GM19328 (cell line): Measurements from ENCODE around the gene MPHOSPH8.
"Not testable (repeated sequence)": the region's sequence is repeated elsewhere in the genome, so short reads cannot be mapped to it uniquely, and the experiment has no call there.

ENCODE experiments used
- ATAC-seq: cut with Tn5 transposase; IDR thresholded peaks from one replicate; pipeline ENCODE4 v1.9.1; 2021; ENCODE audit warnings: mild to moderate bottlenecking, moderate library complexity; ENCODE audit not compliant: unreplicated experiment

The MPHOSPH8 gene

DNA sequence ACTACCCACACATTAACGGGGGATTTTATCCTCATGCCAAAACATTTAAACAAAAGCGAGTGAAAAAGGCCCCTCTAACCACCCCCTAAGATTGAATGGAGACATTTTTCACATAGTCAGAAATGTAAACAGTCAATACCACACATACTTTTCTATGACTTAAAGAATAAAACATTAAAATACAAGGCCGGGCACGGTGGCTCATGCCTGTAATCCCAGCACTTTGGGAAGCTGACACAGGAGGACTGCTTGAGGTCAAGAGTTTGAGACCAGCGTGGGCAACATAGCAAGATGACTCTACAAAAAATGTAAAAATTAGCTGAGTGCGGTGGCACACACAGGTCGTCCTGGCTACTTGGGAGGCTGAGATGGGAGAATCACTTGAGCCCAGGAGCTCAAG, 47.3 kb downstream of the MPHOSPH8 start:
- ATAC-seq: no peak

DNA sequence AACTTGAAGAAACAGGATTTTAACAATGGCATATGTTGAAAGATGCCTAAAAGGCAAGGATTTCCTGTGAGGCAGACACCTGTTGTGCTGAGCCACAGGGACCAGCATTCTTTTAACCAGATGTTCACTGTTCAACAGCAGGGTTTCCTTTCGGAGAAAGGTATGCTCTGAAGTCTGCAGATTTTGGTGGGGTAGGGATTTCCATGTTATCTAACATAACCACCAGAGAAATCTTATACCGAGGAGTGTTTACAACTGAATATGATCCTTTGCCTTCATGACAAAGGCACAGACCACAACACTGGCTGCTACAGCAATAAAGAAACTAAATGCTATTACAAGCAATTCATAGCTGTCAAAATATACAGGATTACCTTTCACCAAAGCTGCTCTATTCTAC, 48.1 kb downstream of the MPHOSPH8 start:
- ATAC-seq: no peak

DNA sequence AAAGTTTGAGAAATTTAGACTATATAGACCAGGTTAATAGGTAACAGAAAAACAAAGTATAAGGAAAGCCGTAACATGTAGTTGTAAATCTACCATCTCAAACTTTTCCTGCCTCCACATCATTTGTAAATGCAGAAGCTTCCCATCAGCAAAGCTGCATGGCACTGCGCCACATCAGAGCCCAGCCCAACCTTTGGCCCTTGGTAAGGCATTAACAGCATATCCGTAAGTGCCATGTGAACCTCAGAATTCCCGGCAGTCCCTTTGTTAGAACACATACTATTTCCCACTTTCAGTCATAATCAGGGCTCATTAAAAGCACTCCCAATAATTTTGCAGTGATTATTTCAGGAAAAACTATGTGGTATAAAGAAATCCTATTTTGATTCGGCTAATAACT, 51.6 kb downstream of the MPHOSPH8 start:
- no peak for ATAC-seq

DNA sequence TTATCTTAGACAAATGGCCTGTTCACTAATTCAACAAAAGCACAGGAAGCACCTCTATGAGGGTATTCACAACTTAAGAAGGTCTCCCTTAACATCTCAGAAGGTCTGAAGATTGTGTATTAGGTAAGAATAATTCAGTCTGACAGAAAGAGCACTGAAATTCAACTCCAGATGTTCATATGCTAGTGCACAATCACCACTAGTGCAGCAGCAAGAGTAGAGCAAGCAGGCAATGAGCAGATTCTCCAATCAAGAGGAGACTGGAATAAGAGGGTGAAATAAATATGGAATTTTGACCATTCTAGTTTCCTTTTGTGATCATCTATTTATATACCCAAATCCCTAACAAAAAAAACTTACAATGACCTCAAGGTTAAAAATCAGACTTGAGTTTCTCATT, 52.0 kb downstream of the MPHOSPH8 start:
- ATAC-seq: no peak

DNA sequence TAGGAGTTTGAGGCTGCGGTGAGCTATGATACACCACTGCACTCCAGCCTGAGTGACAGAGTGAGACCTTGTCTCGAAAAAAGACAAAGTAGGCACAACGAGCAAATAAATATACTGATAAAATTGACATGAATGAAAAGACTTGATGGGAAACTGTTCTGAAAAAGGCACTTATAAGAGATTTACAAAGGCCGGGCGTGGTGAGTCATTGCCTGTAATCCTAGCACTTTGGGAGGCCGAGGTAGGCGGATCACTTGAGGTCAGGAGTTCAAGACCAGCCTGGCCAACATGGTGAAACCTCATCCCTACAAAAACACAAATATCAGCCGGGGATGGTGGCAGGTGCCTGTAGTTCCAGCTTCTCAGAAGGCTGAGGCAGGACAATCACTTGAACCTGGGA, 58.0 kb downstream of the MPHOSPH8 start:
- ATAC-seq: not testable (repeated sequence)

DNA sequence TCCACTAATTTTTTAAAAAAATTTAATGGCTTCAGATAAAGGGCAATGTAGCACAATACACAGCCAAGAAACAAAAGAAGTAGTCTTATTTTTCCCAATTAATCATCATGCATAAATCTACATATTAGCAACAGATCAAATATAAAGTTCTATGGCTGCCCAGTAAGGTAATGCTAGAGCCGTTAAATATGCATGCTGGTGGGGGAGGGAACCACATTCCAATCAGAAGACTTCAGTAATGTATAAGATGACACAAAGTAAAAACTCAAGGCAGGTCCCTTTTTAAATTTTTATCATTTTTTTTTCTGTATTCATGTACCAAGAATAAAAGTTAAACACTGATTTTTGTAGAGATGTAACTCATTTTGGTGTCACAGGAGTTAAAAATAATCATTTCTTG, 62.0 kb downstream of the MPHOSPH8 start:
- ATAC-seq: no peak

DNA sequence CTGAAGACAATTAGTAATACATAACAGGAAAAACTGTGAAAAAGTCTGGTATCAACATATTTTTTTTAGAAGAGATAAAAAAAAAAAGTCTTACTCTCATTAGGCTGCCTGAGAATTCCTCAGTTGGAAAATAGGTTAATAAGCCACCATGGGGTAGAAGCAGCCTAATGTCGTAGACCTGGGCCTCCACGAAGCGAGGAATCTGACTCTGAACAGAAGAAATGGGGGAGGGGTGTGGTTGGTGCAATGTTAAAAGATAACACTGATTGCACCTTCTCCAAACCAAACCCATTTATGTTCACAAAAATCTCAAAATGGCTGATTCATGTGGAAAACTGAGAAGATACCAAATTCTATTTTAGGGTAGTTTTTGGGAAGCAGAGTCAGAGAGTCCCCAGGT, 62.4 kb downstream of the MPHOSPH8 start:
- ATAC-seq: no peak

DNA sequence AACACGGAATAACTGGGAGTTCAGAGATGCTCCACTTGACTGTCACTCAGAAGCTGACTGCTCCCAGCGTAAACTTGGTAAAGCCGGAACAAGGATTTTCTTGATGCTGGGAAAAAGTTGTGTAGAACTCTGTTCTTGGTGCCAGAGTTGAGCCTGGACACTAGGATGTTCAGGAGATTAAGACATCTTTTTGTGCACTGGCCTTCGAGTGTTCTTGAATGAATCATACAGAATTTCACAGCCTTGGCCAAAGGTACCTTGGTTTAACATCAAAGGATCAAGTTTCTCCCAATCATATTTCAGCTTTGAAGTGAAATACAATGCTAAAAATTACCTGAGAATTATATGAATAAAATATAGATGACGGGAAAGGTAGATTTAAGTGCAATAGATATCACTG, 67.5 kb downstream of the MPHOSPH8 start:
- not testable (repeated sequence) for ATAC-seq

DNA sequence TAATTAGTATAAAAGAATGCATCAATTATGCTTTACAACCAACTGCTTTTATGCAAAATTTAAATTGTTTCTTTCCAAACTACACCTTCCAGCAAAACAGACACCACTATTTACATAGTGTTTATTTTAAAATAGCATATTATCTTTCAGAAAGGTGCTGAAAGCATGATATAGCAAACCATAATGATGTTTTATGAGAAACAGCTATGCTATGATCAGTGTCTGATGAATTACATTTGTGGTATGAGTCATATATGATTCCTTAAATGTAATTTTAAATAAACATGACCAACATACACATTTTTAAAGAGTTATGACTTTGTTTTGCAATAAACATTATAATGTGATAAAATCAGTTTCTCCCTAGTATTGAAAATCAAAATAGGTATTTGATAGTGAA, 68.2 kb downstream of the MPHOSPH8 start:
- ATAC-seq: not testable (repeated sequence)

DNA sequence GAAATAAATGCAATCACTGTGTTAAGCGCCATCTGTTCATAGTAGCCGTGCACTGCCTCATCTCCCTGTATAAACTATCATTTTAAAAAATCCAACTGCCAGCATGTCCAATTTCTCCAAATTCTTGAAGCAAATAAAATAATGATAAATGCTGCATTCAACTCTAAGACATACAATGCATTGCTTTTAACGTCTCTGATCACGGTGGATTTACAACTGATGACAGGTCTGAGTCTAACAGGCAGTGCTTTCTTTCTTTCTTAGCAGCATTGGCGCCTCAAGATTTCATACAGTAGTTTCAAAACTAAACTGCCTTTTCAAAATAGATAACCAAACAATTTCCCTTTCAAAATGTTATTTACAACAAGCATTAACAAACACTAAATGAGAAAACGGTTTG, 70.8 kb downstream of the MPHOSPH8 start:
- ATAC-seq: not testable (repeated sequence)

DNA sequence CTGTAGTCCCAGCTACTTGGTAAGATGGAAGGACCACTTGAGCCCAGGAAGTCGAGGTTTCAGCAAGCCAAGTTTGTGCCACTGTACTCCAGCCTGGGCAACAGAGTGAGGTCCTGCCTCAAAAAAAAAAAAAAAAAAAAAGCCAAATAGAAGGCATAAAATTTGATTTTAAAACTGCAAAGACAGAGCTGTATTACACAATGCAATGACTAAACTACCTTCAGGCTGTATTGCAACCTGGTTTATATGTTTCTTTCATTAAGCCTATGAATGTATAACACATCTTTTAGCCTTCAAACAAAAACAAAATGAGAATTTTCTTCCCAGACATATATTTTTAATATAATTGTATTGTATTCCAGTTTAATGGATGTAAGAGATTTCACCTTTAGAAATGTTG, 75.6 kb downstream of the MPHOSPH8 start:
- ATAC-seq: not testable (repeated sequence)

DNA sequence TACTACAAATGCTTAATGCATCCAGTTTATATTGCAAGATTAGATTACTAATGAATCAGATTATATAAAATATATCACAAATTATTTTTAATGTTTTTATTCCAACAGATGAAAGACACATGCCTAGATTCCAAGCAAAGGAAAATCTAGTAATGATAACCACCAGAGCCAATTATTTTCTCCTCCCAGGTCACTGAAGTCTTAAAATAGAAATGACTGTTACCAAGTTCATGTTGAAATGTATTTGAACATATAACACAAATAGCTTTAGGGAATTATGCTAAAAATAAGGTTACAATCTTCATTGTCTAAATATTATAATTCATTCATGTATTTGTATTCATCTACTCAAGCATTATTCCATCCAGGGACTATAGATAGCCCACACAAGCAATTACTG, 76.3 kb downstream of the MPHOSPH8 start:
- not testable (repeated sequence) for ATAC-seq

DNA sequence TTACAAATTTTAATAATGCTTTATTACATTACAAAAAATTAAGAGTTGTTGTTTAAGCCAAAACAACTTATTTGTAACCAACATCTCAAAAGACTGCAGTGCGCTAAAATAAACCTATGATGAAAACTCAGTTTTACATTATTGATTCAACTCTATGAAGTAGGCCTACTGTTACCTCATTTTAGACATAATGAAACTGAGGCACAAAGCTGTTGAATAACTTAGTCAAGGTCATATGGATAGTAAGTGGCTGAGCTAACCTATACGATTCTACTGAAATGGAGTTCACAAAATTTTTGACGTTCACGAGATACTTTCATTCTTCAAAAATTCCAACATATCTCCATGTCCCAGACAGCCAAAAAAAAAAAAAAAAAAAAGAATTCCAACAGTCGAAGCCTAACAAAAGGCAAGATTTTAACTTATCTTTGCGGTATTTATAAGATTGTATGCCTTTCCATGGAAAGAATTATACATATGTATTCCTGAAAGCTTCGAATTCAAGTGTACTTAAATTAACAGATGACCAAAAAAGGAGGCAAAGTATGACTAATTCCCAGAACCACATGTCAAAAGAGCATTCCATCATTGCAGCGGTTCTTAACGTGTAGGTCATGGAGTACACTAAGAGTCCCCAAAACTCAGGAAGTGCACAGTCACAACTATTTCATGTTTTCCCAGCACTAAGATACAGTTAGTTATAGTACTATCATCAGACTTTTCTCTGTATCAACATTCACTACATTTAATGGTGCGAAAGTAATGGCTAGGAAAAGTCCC, 79.9 kb downstream of the MPHOSPH8 start:
- no peak for ATAC-seq

DNA sequence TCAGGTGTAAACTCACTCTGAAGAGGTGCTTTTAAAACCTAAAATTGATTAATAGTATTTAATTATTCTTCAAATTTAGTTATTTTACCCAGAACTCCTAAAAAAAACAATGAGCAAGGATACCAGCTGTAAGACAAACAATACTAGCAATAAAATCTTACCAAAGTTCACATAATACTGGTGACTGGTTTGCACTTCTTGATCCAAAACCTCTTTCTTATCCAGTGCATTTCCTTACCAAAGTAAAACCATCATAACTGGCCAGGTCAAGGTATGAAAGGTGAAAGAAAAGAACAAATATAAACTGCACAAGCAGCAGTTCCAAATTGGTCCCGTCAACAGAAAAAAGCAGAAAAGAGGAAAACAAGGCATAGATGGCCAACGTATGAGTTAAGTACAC, 86.6 kb downstream of the MPHOSPH8 start:
- no peak for ATAC-seq
